ENCODE results near the gene FSTL1.

Gene FSTL1

GRCh38 chr3:120348991-120349854 is 101.6 kb downstream of the FSTL1 start, which contains the start of gene LRRC58:
LRRC58 (minus strand) TSS chr3:120349354; CDS start chr3:120349243, 111 bp downstream.
- peak; percentile 85 for DNase-seq

GRCh38 chr3:120348065-120348990 is 102.5 kb downstream of the FSTL1 start:
- peak; percentile 29 for DNase-seq

DNA sequence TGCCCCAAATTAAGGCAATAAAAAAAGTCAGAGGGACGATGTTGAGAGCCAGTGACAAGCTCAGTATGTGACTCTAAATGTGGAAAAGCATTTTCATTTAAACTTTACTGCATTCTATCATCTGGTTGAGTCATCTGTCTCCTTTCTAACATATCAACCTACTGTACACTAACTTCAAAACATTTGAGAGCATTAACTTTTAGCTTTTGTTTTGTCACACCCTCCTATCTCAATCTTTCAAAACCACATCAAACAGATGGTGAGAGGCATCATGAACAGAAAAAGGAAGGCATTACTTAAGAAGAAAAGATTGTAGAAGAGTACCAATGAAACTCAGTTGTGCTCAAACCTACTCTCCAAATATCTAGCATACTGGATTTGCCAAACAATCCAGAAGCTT is 106.4 kb downstream of the FSTL1 start:
- DNase-seq, result no peak
